ENCODE results near the gene GGN. TPM values are rescaled to one million over a fixed set of nuclear protein-coding genes. Genes with fewer than 3 reads are reported as not detected.
"Not testable (repeated sequence)": the region's sequence is repeated elsewhere in the genome, so short reads cannot be mapped to it uniquely, and the experiment has no call there.

GGN gene
- total RNA-seq, 1 donor from 2014 or later: 1.8 TPM

GRCh38 chr19:38420935-38421334 is 33.1 kb upstream of the GGN start:
- H3K4me3 ChIP-seq (ENCODE audit: low read depth, low read length): no peak overlapping the region
- DNase-seq (ENCODE audit: low read depth): no peak
- TF ChIP-seq, protein P1, sequence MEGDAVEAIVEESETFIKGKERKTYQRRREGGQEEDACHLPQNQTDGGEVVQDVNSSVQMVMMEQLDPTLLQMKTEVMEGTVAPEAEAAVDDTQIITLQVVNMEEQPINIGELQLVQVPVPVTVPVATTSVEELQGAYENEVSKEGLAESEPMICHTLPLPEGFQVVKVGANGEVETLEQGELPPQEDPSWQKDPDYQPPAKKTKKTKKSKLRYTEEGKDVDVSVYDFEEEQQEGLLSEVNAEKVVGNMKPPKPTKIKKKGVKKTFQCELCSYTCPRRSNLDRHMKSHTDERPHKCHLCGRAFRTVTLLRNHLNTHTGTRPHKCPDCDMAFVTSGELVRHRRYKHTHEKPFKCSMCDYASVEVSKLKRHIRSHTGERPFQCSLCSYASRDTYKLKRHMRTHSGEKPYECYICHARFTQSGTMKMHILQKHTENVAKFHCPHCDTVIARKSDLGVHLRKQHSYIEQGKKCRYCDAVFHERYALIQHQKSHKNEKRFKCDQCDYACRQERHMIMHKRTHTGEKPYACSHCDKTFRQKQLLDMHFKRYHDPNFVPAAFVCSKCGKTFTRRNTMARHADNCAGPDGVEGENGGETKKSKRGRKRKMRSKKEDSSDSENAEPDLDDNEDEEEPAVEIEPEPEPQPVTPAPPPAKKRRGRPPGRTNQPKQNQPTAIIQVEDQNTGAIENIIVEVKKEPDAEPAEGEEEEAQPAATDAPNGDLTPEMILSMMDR (conservative IDR thresholded peaks at IDR 0.05; ENCODE audit: low read depth, low read length): no peak

- DNase-seq (ENCODE audit: low read depth): no peak
- H3K4me3 ChIP-seq (ENCODE audit: low read depth, low read length): peak overlapping the region; percentile 19
- TF ChIP-seq, protein P1 (conservative IDR thresholded peaks at IDR 0.05; ENCODE audit: low read depth, low read length): no peak
Measured at GRCh38 chr19:38417544-38418506, 30.0 kb upstream of the GGN start.

- no peak for DNase-seq (ENCODE audit: low read depth)
- no peak overlapping the region for H3K4me3 ChIP-seq (ENCODE audit: low read depth, low read length)
- TF ChIP-seq, protein P1 (conservative IDR thresholded peaks at IDR 0.05; ENCODE audit: low read depth, low read length): no peak
Measured at GRCh38 chr19:38417146-38417543, 29.3 kb upstream of the GGN start.

DNA sequence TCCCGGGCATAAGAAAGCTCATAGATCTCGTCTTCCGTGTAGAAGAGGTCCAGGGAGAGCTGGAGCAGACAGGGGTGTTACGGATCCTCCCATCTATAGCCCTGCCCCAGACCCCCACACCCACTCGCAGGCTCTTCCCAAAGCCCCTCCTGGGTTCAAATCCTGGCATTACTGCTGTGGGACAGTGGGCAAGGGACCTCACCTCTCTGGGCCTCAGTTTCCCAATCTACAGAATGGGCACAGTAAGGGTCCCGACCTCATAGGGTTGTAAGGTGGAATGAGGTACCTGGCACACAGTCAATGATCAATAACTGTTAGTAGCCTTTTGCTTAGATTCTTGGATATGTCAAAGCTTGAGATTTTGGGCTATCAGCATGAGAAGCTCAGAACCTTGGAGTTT is 25.6 kb upstream of the GGN start:
- TF ChIP-seq, protein P1 (conservative IDR thresholded peaks at IDR 0.05; ENCODE audit: low read depth, low read length): no peak
- H3K4me3 ChIP-seq (ENCODE audit: low read depth, low read length): no peak overlapping the region
- no peak for DNase-seq (ENCODE audit: low read depth)

- no peak overlapping the region for H3K4me3 ChIP-seq (ENCODE audit: low read depth, low read length)
- DNase-seq (ENCODE audit: low read depth): no peak
- TF ChIP-seq, protein P1 (conservative IDR thresholded peaks at IDR 0.05; ENCODE audit: low read depth, low read length): no peak
Measured at GRCh38 chr19:38412961-38413360, 25.1 kb upstream of the GGN start.

GRCh38 chr19:38412491-38412890 is 24.7 kb upstream of the GGN start:
- TF ChIP-seq, protein P1 (conservative IDR thresholded peaks at IDR 0.05; ENCODE audit: low read depth, low read length): no peak
- DNase-seq (ENCODE audit: low read depth): no peak
- H3K4me3 ChIP-seq (ENCODE audit: low read depth, low read length): no peak overlapping the region

- H3K4me3 ChIP-seq (ENCODE audit: low read depth, low read length): not testable (repeated sequence)
Measured at GRCh38 chr19:38411898-38412297, 24.1 kb upstream of the GGN start.

More at GRCh38 chr19:38411898-38412297, 24.1 kb upstream of the GGN start:
- not testable (repeated sequence) for DNase-seq (ENCODE audit: low read depth)
